Measurements from ENCODE around the gene PACS1.

The PACS1 gene

GRCh38 chr11:66277471-66278362 is 207.6 kb downstream of the PACS1 start, which contains the start of gene CNIH2:
CNIH2 (plus strand) TSS chr11:66278175; CDS start chr11:66278457, 282 bp downstream.
- H3K4me3 ChIP-seq (ENCODE audit: low read length, poor library complexity, severe bottlenecking): peak within 1 kb of the TSS; percentile 62
- H3F3A ChIP-seq (ENCODE audit: low read depth): no peaks in the 10 kb centered on the region
- peaks cover 8% of the 10 kb centered on the region for H4K20me1 ChIP-seq (ENCODE audit: insufficient read depth, low read length, poor library complexity, severe bottlenecking)
- H3K9ac ChIP-seq (ENCODE audit: low read depth, low read length, poor library complexity, severe bottlenecking): no peak within 1 kb of the TSS
- H3K27me3 ChIP-seq (ENCODE audit: insufficient read depth, low read length, poor library complexity, severe bottlenecking): no peaks in the 10 kb centered on the region
- peaks cover 13% of the 10 kb centered on the region for H3K4me1 ChIP-seq (ENCODE audit: insufficient read depth, low read length, poor library complexity, severe bottlenecking)
- no peaks in the 10 kb centered on the region for H3K9me3 ChIP-seq (ENCODE audit: insufficient read depth, low read depth, low read length)
- H3K9me2 ChIP-seq (replicated peaks; ENCODE audit: low read depth, low read length): no peaks in the 10 kb centered on the region
- no peaks in the 10 kb centered on the region; the same call in 1 of the 2 replicates for H3K79me2 ChIP-seq (ENCODE audit: insufficient read depth, low read length)
- H3K36me3 ChIP-seq (ENCODE audit: insufficient read depth, low read length): peaks cover 31% of the 10 kb centered on the region; the same call in 1 of the 2 replicates
- no peak for TF ChIP-seq EZH2phosphoT487 (IDR thresholded peaks at IDR 0.05; ENCODE audit: borderline replicate concordance)
- peak within 1 kb of the TSS; percentile 73 for H3K4me2 ChIP-seq (ENCODE audit: low read depth, low read length, poor library complexity, severe bottlenecking)
- no peak within 1 kb of the TSS for H2AFZ ChIP-seq (ENCODE audit: low read length)

GRCh38 chr11:66278363-66279091 is 208.5 kb downstream of the PACS1 start:
- H3K9me2 ChIP-seq (replicated peaks; ENCODE audit: low read depth, low read length): no peaks in the 10 kb centered on the region
- H3K9me3 ChIP-seq (ENCODE audit: insufficient read depth, low read depth, low read length): no peaks in the 10 kb centered on the region
- peaks cover 23% of the 10 kb centered on the region; the same call in 1 of the 2 replicates for H3K36me3 ChIP-seq (ENCODE audit: insufficient read depth, low read length)
- H3K4me1 ChIP-seq (ENCODE audit: insufficient read depth, low read length, poor library complexity, severe bottlenecking): peaks cover 15% of the 10 kb centered on the region
- no peak overlapping the region for H2AFZ ChIP-seq (ENCODE audit: low read length)
- no peak overlapping the region for H3K4me3 ChIP-seq (ENCODE audit: low read length, poor library complexity, severe bottlenecking)
- H4K20me1 ChIP-seq (ENCODE audit: insufficient read depth, low read length, poor library complexity, severe bottlenecking): peaks cover 8% of the 10 kb centered on the region
- H3F3A ChIP-seq (ENCODE audit: low read depth): no peaks in the 10 kb centered on the region
- TF ChIP-seq CTCF (conservative IDR thresholded peaks at IDR 0.05; ENCODE audit: low read length) (no peak), EZH2phosphoT487 (IDR thresholded peaks at IDR 0.05; ENCODE audit: borderline replicate concordance) (no peak)
- H3K79me2 ChIP-seq (ENCODE audit: insufficient read depth, low read length): no peaks in the 10 kb centered on the region; the same call in 1 of the 2 replicates
- no peaks in the 10 kb centered on the region for H3K27me3 ChIP-seq (ENCODE audit: insufficient read depth, low read length, poor library complexity, severe bottlenecking)
- no peak overlapping the region for H3K9ac ChIP-seq (ENCODE audit: low read depth, low read length, poor library complexity, severe bottlenecking)
- H3K4me2 ChIP-seq (ENCODE audit: low read depth, low read length, poor library complexity, severe bottlenecking): no peak overlapping the region

DNA sequence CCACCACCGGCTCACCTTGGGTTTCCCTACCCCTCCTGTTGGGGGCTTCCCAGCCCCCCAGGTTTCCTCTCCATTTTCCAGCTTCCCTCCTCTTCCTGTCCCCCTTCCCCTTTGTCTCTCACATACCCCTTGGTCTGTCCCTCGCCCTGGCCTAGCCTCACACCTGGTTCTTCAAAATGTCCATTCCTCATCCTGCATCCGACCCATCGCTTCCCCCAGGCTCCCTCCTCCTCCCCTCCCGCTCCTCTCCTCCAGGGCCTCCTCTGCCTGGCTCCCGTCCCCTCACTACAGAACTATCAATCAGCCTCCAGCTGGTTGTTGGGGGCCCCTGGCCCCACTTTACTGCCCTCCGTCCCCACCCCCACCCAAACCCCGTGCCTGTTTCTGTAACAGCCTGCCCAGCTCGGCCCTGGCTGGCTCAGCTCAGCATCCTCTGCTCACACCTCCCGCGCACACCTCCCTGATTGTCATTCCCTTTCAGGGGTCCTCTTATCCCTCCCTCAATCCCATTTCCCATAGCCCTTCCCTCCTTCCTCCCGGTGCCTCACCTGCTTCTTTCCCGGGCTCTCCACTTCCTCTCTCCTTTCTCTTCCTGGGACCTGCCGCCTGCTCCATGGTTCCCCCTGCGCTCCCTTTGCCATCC is 209.1 kb downstream of the PACS1 start:
- Histone ChIP-seq H3K79me2 (ENCODE audit: insufficient read depth, low read length) (no peaks in the 10 kb centered on the region; the same call in 1 of the 2 replicates), H4K20me1 (ENCODE audit: insufficient read depth, low read length, poor library complexity, severe bottlenecking) (peaks cover 8% of the 10 kb centered on the region), H3K4me3 (ENCODE audit: low read length, poor library complexity, severe bottlenecking) (no peak overlapping the region), H3K9ac (ENCODE audit: low read depth, low read length, poor library complexity, severe bottlenecking) (no peak overlapping the region), H3K9me3 (ENCODE audit: insufficient read depth, low read depth, low read length) (no peaks in the 10 kb centered on the region), H3K4me1 (ENCODE audit: insufficient read depth, low read length, poor library complexity, severe bottlenecking) (peaks cover 15% of the 10 kb centered on the region), H2AFZ (ENCODE audit: low read length) (no peak overlapping the region), H3K36me3 (ENCODE audit: insufficient read depth, low read length) (peaks cover 18% of the 10 kb centered on the region; the same call in 1 of the 2 replicates), H3K9me2 (replicated peaks; ENCODE audit: low read depth, low read length) (no peaks in the 10 kb centered on the region), H3K4me2 (ENCODE audit: low read depth, low read length, poor library complexity, severe bottlenecking) (no peak overlapping the region), H3K27me3 (ENCODE audit: insufficient read depth, low read length, poor library complexity, severe bottlenecking) (no peaks in the 10 kb centered on the region), H3F3A (ENCODE audit: low read depth) (no peaks in the 10 kb centered on the region)
- TF ChIP-seq CTCF (conservative IDR thresholded peaks at IDR 0.05; ENCODE audit: low read length) (no peak), EZH2phosphoT487 (IDR thresholded peaks at IDR 0.05; ENCODE audit: borderline replicate concordance) (no peak)
